Upper lobe of left lung (tissue), 4 donors: Measurements from ENCODE around the gene UBE2E2.

ENCODE experiments used
- CTCF ChIP-seq, 6 experiments: fragments of 450-650 bp in 4 of 6; fragments of 200-600 bp in 2 of 6; sonication (generic) in 2 of 6; IDR thresholded peaks; one replicate each; pipeline ENCODE4 v1.5.1; 2016 to 2019; ENCODE audit warnings: antibody characterized with exemption in 6 of 6
- EP300 ChIP-seq, 4 donors: sonication (generic); formaldehyde crosslinking; IDR thresholded peaks; one replicate each; pipeline ENCODE4 v1.5.1; 2017; ENCODE audit warnings: antibody characterized with exemption in 4 of 4, control low read depth in 2 of 4

- TF ChIP-seq EP300 (IDR thresholded peaks at IDR 0.05) (no peak), CTCF (IDR thresholded peaks at IDR 0.05) (no peak)
These were observed 199.8 kb downstream of the UBE2E2 start for GRCh38 chr3:23402728-23403492.
